Sigmoid colon (tissue), 3 donors: ENCODE results near the gene DPH5.

ENCODE experiments used
- POLR2A ChIP-seq, 2 donors: fragments of 450-650 bp; IDR thresholded peaks; one replicate each; pipeline ENCODE4 v1.6.1; 2016; ENCODE audit warnings: antibody characterized with exemption in 2 of 2, mild to moderate bottlenecking in 2 of 2, moderate library complexity in 2 of 2
- TF ChIP-seq, protein P1 (sequence below), 4 experiments: fragments of 450-650 bp in 3 of 4; fragments of 200-600 bp in 1 of 4; IDR thresholded peaks; one replicate each; pipeline ENCODE4 v1.5.1; 2016 to 2019; ENCODE audit warnings: antibody characterized with exemption in 4 of 4, mild to moderate bottlenecking in 3 of 4, moderate library complexity in 2 of 4

DNA sequence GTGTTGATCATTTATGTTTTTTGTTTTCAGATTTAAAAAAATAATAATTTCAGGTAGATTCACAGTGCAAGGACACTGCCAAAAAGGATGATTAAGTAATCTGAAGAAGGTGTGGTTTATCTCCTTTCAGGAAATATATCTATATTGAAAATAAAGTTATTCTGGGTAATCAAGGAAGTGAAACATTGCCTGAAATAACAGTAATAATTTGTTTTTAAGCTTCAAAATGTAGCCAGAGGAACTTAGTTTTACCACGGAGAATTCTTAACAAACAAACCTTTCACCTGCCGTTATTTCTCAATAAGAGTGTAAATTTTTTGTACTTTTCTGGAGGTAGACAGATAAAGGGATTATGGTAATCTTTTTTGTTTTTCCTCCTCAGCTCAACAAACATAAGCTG is 2.9 kb upstream of the DPH5 start:
- no peak for TF ChIP-seq POLR2A (IDR thresholded peaks at IDR 0.05)
- TF ChIP-seq, protein P1, sequence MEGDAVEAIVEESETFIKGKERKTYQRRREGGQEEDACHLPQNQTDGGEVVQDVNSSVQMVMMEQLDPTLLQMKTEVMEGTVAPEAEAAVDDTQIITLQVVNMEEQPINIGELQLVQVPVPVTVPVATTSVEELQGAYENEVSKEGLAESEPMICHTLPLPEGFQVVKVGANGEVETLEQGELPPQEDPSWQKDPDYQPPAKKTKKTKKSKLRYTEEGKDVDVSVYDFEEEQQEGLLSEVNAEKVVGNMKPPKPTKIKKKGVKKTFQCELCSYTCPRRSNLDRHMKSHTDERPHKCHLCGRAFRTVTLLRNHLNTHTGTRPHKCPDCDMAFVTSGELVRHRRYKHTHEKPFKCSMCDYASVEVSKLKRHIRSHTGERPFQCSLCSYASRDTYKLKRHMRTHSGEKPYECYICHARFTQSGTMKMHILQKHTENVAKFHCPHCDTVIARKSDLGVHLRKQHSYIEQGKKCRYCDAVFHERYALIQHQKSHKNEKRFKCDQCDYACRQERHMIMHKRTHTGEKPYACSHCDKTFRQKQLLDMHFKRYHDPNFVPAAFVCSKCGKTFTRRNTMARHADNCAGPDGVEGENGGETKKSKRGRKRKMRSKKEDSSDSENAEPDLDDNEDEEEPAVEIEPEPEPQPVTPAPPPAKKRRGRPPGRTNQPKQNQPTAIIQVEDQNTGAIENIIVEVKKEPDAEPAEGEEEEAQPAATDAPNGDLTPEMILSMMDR (IDR thresholded peaks at IDR 0.05) = no peak
